Measurements from ENCODE around the gene KY.
A peak's percentile ranks its signal among the peaks of the same experiment; 100 is the strongest.

The KY gene

GRCh38 chr3:134644731-134645514 is 5.9 kb downstream of the KY start:
- peak; percentile 67 for DNase-seq

GRCh38 chr3:134643150-134643675 is 7.6 kb downstream of the KY start:
- no peak for DNase-seq

- DNase-seq: no peak
Observed at GRCh38 chr3:134642445-134643149, 8.2 kb downstream of the KY start.

GRCh38 chr3:134641671-134642300 is 9.0 kb downstream of the KY start:
- no peak for DNase-seq

- peak; percentile 71 for DNase-seq
Observed at GRCh38 chr3:134640872-134641470, 9.9 kb downstream of the KY start.

GRCh38 chr3:134640378-134640777 is 10.4 kb downstream of the KY start:
- DNase-seq: no peak

- DNase-seq: peak; percentile 92
Observed at GRCh38 chr3:134638385-134639030, 12.3 kb downstream of the KY start.

GRCh38 chr3:134636406-134636805 is 14.4 kb downstream of the KY start:
- DNase-seq: no peak

GRCh38 chr3:134630506-134630905 is 20.3 kb downstream of the KY start:
- DNase-seq: peak; percentile 13

- no peak for DNase-seq
Observed at GRCh38 chr3:134628884-134629283, 21.9 kb downstream of the KY start.

GRCh38 chr3:134627831-134628230 is 23.0 kb downstream of the KY start:
- peak; percentile 15 for DNase-seq

- DNase-seq: no peak
Observed at GRCh38 chr3:134625885-134626741, 24.7 kb downstream of the KY start.

GRCh38 chr3:134625462-134625861 is 25.4 kb downstream of the KY start:
- no peak for DNase-seq

GRCh38 chr3:134624537-134625287 is 26.1 kb downstream of the KY start:
- no peak for DNase-seq

- DNase-seq: no peak
Observed at GRCh38 chr3:134623615-134624245, 27.1 kb downstream of the KY start.

- no peak for DNase-seq
Observed at GRCh38 chr3:134622806-134623365, 27.9 kb downstream of the KY start.

GRCh38 chr3:134621854-134622253 is 29.0 kb downstream of the KY start:
- DNase-seq: no peak

- DNase-seq: no peak
Observed at GRCh38 chr3:134620476-134621115, 30.2 kb downstream of the KY start.

- DNase-seq: no peak
Observed at GRCh38 chr3:134619884-134620445, 30.9 kb downstream of the KY start.

Measured in NCI-H82 (cell line).